Occipital lobe (tissue), 2 donors: ENCODE measurements around the gene USF1. TPM values are rescaled to one million over a fixed set of nuclear protein-coding genes. Genes with fewer than 3 reads are reported as not detected.
"Not testable (repeated sequence)": the region's sequence is repeated elsewhere in the genome, so short reads cannot be mapped to it uniquely, and the experiment has no call there.

ENCODE experiments used
- DNase-seq: peaks from one replicate; lab custom pipeline; 2025; lab: John Stamatoyannopoulos, UW
- total RNA-seq: library from RNA; depleted of rRNA; stranded (reverse); fragments of >200 nt; gene quantifications from one replicate; pipeline ENCODE4 v1.2.3, GENCODE V29; 2014

The USF1 gene
- total RNA-seq, 1 donor from 2014 or later = 131 TPM

DNA sequence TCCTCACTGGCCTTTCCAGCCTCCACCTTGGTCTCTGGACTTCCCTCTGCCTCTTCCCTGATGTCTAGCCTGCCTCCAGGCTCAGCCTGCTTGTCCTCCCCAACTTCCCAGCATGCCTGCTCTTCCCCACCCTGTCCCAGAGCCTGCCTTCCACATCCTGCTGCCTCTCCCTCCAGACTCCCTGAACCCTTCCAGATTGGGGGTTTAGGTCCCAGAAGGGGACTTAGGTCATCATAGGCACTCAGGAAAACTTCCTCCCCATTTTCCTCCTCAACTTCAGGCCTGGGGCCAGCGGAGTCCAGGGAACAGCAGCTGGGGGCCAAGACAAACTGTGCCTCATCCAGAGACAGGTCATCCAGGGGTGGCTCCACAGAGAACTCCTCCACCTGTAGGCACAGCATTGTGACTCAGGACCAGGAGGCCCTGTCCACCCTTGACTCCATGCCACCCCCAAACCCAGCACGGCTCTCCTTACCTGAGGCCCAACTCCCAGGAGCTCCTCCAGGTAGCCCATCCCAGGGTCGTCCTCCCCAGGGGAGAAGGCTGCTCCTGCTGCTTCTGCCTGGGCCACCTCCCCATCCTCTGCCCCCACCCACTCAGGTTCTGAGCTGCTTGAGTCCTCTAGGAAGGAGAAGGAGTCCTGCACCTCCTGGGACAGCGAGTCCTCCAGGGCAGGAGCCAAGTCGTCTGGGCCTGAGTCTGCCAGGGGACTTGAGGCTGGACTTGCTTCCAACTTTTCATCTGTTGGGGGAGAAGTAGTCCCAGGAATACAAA is 3.4 kb upstream of the USF1 start:
- no peak for DNase-seq

DNA sequence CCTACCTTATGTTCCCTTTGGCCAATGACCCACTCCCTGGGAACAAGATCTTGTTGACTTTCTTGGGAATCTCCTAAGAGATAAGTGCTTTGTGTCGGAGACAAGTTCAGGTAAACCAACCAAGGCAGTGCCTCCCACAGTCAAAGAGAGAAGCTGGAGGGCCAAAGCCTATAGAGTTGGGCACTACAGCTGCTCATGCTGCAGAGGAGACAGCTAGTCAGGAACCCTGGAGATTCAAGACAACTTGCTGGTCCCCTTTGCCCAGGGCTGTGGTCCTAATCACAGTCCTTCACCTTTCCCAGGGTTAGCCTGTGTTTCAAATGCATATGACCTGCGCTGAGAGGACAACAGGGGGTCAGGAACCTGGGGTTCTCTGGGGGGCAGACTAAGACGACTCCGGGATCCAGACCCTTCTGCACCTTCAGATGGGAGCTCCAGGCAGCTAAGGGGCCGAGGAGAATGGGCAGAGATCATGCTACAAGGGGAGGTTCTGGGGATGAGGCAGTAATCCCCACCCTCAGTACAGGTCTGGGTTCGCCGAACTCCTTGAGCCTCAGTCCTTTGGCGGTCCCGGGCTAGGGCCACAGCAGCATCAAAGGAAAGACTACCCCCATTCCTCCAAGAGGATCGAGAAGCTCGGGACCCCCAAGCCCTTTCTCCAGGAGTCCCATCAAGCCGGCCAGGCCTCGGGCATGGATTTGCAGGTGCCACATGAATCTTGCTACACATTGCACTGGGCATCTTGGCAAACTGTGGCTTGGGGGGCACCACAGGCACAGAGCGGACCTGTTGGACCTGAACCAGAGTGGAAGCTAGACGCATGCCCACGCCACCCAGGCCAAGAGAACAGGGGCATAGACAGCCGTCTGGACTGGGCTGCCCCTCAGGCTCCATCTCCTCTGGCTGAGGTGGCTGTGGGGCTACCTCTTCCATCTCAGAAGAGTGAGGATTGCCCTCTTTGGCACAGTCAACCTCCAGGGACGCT is 2.0 kb upstream of the USF1 start:
- no peak for DNase-seq

DNA sequence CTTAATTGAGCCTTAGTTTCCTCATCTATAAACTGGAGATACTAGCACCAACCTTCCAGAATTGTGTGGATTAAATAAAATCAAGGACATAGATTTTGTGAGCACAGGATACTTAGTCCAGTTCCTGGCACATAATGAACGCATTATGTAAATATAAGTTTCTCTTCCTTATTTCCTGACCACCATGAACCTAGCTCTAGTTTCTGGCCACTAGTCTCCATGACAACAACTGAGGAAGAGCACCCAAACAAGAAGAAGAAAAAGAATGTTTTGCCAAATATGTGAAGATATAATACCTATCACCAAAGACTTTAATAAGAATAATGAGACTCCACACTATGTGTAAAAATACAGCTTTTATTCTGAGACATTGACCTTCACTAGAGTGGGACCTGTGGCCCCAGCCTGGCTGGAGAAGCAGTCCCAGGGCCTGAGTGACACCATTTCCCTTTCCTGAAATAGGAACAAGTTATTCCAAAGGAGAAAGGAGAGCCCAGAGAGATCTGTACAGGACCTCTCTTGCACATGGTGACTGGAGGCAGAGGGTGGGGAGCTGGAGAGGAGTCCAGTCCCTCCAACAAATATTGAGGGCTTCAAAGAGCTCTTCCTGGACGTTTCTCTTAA is 940 bp upstream of the USF1 start:
- no peak for DNase-seq

DNA sequence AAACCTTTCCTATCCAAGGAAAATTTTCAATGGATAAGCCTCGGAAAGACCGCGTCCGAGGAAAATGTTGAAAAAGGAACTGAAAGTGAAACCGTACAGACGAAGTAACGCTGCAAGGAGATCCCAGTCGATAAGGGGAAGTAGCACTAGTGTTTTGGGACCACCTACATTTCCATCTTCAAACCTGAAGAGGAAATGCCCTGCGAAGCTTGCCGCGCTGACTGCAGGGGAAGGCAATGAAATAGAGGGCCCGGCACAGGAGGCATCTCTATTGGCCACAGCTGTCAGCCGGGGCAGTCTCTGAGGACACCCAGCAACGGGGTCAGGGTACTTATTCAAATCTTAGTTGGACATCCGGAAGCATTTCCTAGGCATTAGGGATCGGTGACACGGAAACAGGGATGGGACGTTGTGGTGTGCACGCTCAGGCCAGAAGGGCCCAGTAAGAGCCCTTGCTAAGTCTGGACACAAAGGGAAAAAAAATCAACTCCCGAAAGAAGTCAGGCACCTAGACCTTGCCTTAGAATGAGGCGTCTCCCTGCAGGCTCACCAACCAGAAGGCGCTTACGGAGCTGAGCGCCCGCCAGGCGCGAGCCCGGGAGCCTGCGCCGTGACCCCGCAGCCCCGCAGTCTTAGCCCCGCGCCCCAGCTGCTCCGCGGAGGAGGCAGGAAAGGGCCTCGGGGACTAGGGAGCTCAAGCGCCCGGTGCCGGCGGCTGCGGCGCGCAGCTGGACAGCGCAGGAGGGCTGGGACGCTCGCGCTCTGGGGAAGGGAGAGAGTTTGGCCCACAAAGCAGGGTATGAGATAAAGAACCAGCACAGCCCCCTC is 655 bp downstream of the USF1 start:
- peak; percentile 40 for DNase-seq

DNA sequence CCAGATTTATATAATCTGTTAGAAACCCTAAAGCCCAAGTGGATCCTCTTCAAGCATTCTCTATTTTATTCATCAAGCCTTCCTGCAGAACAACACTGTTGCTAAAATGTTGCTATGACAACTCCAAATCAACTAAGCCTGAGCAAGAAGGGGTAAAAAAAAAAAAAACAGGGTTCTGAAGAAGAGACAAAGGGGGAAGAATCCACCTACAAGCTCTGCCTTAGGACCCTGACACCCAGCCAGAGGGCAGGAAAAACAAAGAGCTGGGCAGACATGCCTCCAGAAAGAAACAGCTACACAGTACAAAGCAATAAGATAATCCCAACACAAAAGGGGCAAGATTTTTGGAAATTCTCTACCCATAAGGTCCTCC is 1.3 kb downstream of the USF1 start:
- DNase-seq = no peak

DNA sequence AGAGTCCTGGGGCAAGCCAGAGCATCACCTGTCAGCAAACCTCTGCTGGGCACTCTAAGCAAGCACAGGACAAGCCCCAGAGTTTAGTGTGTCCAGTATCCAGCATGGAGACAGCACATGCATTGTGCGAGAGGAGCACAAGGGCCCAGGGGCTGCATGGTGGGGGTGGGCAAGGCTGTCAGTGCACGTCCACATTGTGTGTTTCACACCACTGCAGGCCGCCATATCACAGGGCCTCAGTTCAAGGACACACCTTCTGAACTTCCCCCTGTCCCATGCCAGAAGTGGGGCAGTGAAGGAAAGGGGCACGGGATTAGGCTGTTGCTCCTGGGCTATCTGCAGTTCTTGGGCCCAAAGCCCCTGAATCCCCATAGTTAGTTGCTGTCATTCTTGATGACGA is 6.2 kb downstream of the USF1 start:
- DNase-seq = no peak

DNA sequence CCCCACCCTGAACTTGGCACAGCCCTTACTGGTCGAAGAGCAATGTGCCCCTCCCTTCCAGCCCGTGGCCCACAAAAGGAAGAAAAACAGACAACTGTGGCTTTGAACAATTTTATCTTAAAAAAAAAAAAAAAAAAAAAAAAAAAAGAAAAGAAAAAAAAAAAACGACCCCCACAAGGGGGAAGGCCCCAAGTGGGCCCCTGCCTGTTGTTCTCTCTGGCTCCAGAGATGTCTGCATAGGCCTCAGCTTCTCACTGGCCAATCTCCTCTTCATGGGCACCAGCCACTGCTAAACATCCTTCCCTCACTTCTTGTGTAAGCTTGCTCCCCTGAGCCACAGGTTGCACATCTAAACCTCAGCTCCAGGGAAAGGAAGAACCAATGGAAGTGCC is 6.6 kb downstream of the USF1 start:
- DNase-seq = no peak

DNA sequence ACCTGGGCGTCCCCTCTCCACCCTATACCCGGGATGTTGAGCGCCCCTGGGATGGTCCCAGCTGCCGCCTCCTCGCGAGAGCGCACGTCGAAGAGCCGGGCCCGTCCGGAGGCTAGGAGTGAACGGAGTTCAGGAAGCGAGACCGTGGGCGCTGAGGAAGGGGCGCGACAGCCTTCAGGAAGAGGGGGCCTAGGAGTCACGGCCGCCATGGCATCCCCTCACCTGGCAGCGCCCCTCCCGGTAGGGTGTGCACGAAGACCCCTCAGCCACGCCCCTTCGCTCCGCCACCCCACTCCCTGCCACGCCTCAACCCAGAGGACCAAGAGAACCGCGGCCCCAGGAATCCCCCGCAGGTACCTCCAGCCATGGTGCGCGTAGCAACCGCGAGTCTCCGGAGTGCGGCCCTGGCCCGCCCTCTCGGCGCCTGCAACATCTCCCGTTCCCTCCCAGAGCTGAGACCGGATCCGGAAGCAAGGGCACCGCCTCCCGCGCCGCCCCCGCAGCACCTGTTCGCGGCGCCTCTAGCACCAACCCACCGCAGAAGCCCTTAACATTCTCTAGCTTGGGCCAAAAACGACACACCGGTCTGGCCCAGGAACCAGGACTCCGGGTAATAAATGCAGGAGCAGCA is 7.1 kb downstream of the USF1 start, which contains the start of gene TSTD1:
Gene TSTD1 (minus strand): TSS at position 442 of the 631 bp plus-strand sequence. CDS start 75 bp downstream, at position 367.
- DNase-seq = peak; percentile 42

DNA sequence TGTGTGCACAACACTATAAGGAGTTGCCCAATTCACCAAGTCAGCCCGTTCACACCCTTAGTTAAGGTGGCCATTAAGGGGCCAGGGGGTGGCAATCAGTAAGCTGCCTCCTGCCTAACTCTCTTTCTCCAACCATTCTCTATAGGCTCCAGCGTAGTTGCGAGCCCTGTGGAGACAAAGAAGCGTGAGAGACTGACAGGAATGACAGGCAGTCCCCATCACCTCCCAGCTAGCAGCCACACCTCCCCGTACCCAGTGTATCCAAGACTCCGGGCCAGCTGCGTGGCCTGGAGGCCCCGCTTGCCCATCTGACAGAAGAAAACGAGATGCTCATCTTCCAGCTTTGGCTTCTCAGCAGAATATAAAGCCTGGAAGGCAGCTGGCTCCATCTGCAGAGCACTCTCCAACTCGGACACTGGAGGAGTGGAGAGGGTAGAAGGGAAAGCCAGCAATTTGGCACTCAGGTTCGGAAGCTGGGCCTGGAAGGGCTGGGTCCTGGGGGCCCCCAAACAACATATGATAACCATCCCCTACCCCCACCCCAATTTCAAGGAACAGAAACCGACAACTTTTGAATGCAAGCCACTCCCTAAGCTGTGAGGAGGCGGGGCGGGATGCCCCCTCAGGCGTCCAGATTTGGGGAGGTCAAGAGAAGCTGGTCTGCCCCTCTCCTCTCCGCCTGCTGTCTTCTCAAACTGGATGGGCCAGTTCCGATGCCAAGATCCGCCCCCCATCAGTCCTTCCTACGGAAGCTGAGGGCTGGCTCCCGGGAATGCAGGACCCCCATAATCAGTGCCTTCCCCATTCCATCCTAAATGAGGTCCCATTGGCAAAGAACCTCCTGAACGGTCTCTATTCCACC is 7.9 kb downstream of the USF1 start:
- DNase-seq = no peak

DNA sequence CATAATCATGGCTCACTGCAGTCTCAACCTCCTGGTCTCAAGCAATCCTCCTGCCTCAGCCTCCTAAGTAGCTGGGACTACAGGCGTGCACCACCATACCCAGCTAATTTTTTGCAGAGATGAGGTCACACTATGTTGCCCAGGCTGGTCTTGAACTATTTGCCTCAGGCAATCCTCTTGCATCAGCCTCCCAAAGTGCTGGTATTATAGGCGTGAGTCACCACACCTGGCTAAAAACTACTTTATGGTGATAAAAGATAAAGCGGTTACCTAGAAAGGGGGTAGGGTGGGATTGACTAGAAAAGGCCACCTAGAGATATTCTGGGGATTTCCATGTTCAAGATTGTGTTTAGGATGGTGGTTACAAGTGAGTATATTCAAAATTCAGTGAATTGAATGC is 12.0 kb downstream of the USF1 start:
- DNase-seq = no peak

DNA sequence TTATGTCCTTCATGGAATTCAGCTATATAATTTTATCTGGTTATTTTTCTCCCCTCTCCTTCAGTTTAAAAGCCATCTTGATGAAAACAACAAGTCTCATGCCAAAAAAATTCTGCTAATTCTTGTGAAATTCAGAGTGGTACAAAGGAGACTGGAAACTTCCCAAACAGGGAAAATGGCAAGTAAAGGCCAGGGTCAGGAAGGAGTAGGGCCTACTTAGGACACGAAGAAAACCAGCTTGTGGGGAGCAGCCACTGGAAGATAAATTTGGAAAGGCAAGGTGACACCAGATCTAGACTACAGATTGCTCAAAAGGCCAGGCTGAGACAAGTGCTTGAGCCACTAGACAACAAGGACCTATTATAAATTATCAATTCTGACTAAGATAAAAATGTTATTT is 13.4 kb downstream of the USF1 start:
- DNase-seq = no peak

DNA sequence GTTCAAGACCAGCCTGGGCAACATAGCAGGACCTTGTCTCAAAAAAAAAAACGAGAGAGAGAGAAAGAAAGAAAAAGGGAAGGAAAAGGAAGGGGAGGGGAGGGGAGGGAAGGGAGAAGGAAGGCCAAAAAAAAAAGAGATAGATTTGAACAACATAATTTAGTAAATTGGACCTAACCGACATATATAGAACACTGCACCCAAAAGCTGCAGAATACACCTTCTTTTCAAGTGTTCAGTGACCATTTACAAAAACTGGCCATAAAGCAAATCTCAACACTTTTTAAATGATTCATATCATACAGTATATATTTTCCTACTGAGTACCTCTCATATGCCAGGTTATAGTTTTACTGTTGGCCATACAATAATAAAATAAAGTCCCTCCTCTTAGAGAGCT is 13.9 kb downstream of the USF1 start:
- no peak for DNase-seq

DNA sequence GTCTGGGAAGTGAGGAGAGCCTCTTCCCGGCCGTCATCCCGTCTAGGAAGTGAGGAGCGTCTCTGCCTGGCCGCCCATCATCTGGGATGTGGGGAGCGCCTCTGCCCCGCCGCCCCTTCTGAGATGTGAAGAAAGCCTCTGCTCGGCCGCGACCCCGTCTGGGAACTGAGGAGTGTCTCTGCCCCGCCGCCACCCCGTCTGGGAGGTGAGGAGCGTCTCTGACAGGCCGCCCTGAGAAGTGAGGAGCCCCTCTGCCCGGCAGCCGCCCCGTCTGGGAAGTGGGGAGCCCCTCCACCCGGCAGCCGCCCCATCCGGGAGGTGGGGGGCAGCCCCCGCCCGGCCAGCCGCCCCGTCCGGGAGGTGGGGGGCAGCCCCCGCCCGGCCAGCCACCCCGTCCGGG is 16.3 kb downstream of the USF1 start:
- not testable (repeated sequence) for DNase-seq

DNA sequence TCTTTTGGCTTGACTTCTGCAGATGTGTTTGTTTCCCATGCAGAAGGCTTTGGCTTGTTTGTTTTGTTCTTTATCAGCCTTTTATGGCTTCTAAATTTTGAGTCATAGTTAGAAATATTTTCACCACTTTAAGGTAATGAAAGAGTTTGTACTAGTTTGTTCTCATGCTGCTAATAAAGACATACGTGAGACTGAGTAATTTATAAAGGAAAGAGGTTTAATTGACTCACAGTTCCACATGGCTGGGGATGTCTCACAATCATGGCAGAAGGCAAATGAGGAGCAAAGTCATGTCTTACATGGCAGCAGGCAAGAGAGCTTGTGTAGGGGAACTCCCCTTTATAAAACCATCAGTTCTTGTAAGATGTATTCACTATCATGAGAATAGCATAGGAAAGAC is 18.8 kb downstream of the USF1 start:
- not testable (repeated sequence) for DNase-seq

DNA sequence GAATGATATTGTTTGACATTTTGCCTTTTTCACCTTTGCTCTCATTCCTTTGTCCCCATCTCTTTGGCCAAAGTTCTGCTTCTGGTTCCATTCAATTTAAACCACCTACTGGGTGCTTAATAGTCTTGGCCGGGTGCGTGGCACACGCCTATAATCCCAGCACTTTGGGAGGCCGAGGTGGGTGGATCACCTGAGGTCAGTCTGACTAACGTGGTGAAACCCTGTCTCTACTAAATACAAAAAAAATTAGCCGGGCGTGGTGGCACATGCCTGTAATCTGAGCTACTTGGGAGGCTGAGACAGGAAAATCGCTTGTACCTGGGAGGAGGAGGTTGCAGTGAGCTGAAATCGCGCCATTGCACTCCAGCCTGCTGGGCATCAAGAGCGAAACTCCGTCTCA is 23.3 kb downstream of the USF1 start:
- not testable (repeated sequence) for DNase-seq

DNA sequence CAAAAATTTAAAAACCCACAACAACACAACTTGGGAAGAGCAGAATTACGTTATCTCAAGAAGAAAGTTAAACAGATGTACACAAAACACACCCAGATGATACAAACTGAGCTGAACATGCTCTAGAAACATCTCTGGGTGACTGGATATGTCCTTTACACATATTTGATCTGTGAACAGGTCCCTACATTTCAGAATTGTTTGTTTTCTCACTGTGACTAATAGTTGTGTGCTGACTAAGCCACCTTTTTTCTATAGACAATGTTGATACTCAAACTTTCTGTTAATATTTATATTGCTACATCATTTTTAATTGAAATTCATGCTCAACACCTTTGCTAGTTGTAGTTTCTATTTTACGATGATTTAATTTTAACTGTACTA is 23.8 kb downstream of the USF1 start:
- DNase-seq = no peak

DNA sequence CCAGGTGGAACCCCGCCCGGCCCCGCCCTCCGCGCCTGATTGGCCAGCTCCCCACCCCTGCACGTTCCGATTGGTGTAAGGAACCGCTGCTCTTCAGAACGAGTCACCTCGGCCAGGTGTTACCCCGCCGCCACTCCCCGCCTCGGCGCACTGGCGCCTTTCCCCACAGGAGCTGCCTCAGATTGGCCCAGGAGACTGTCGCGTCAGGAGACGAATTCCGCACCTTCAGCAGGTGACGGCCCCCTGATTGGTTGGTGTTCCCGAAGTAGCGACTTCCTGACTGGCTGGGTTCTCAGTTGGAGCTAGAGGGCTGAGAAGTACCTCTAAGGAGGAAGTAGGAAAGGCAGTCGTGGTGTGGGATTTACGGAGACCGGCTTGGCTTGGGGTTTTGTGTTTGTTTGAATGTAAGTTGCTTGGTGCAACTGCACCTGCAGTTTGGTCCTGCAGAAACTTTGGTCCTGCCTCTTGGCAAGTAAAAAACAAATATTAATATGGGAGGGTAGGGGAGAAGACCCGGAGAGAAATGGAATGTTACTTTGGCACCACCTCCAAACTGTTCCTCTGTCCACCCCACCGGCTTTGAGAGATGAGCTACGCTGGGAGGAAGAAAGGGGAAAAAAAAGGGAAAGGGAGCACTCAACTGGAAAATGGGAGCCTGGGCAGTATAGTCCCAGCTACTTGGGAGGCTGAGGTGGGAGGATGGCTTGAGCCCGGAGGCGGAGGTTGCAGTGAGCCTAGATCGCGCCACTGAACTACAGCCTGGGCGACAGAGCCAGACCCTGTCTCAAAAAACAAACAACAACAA is 24.4 kb downstream of the USF1 start:
- peak; percentile 53 for DNase-seq

DNA sequence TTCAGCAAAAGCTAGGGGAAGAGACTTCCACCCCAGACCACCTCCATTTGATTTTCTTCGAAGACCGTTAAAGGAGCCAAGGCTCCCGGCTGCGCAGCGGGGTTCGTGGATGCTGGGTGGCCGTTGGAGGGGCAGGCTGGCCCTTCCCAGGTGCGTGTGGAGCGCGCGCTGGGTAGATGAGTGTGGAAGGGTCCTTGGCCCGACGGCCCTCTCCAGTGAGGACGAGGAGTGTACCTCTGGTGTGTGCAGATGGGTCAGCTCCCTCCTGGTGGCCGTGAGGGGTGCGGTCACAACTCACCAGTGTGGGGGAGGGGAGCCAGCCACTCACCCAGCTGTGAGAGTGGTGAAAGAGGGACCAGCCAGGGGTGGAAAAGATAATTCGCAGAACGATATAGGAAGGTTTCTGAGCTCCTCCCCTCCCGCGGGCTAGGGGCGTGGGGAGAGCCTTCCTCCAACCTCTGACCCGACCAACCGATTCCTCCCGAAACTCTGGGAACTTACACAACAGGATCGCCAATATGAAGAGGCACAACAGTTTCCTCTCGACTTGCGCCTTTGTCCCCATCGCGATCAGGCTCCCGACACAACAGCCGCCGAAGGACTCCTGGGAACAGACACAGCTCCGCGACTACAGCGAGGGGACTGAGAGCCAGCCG is 25.1 kb downstream of the USF1 start, which contains the start of gene F11R:
Gene F11R (minus strand): TSS at position 644 of the 656 bp plus-strand sequence. CDS start 79 bp downstream, at position 565.
- DNase-seq = no peak
